Gastroesophageal sphincter (tissue), 3 donors: ENCODE results near the gene MYO19.

Experiments used
- CTCF ChIP-seq, 4 experiments: fragments of 200-600 bp in 2 of 4; fragments of 450-650 bp in 2 of 4; sonication (generic) in 1 of 4; IDR thresholded peaks; one replicate each; pipeline ENCODE4 v1.5.1; 2017 to 2019; ENCODE audit warnings: antibody characterized with exemption in 4 of 4, mild to moderate bottlenecking in 2 of 4, moderate library complexity in 2 of 4
- POLR2A ChIP-seq, 2 donors: fragments of 450-650 bp; IDR thresholded peaks; one replicate each; pipeline ENCODE4 v1.6.1; 2017; ENCODE audit warnings: antibody characterized with exemption in 2 of 2, mild to moderate bottlenecking in 2 of 2, moderate library complexity in 1 of 2
- POLR2AphosphoS5 ChIP-seq: sonication (generic); formaldehyde crosslinking; IDR thresholded peaks from one replicate; pipeline ENCODE4 v1.6.1; 2017; ENCODE audit warnings: antibody characterized with exemption

- TF ChIP-seq CTCF (IDR thresholded peaks at IDR 0.05) (no peak), POLR2A (IDR thresholded peaks at IDR 0.05) (no peak), POLR2AphosphoS5 (no peak)
Measured at GRCh38 chr17:36509272-36509985, 25.2 kb downstream of the MYO19 start.
